ENCODE data around the gene MYO16.

MYO16 gene

DNA sequence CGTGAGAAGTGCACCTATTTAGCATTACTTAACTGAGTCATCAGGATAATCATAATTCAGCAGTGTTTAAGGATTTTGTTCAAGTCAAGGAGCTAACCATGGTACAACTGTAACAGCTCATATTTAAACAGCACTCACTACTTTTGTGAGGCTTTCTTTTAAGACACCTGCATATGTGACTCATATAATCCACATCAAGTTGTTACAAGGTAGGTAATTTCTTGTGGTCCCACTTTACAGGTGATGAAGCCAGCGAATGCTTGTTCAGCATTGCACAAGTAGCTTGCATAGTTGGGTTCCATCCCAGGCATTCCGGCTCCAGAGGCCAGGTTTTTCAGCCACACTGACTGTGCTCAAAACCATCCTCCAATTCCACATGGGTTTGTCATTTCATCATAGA, 569.2 kb downstream of the MYO16 start:
- no peak overlapping the region for H3K27ac ChIP-seq
- no peak for TF ChIP-seq ZFX (IDR thresholded peaks at IDR 0.05)
- TF ChIP-seq, protein P1, sequence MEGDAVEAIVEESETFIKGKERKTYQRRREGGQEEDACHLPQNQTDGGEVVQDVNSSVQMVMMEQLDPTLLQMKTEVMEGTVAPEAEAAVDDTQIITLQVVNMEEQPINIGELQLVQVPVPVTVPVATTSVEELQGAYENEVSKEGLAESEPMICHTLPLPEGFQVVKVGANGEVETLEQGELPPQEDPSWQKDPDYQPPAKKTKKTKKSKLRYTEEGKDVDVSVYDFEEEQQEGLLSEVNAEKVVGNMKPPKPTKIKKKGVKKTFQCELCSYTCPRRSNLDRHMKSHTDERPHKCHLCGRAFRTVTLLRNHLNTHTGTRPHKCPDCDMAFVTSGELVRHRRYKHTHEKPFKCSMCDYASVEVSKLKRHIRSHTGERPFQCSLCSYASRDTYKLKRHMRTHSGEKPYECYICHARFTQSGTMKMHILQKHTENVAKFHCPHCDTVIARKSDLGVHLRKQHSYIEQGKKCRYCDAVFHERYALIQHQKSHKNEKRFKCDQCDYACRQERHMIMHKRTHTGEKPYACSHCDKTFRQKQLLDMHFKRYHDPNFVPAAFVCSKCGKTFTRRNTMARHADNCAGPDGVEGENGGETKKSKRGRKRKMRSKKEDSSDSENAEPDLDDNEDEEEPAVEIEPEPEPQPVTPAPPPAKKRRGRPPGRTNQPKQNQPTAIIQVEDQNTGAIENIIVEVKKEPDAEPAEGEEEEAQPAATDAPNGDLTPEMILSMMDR (conservative IDR thresholded peaks at IDR 0.05): no peak

DNA sequence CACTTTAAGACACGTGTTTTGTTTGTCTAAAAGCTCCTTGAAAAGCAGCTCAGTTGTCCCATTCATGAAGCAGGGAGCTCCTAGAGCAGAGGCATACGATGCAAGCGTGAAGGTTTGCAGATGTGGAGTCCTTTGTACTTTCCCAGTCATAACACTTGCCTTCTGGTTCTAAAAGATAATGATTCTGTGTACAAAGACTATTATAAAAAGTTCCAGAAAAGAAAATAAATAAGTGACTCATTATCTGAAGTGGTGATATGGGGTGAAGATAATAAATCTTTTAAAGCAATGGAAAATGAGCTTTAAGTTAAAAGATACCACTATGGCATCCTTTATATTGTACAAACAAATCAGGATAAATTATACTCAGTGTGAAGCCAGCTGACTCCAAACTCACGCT, 569.9 kb downstream of the MYO16 start:
- H3K27ac ChIP-seq: no peak overlapping the region
- no peak for TF ChIP-seq ZFX (IDR thresholded peaks at IDR 0.05)
- TF ChIP-seq, protein P1 (conservative IDR thresholded peaks at IDR 0.05): no peak

DNA sequence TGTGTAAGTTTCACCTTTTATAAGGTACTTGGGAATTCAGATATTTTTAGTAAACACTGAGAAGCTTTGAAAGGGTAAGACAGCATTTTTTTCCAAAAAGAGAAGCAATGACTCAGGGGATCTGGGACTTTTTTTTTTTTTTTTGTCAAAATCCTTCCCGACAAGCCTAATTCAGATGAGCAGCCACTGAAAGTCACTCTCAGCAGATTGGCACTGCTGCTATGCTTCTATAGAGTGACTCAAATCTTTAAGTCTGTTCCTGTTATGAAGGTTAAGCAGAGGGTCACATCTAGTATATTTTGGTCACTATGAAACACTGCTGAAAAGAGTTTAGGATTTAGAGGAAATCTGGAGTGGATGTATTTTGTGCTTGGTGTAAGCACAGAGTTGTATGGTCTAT, 571.1 kb downstream of the MYO16 start:
- no peak for TF ChIP-seq ZFX (IDR thresholded peaks at IDR 0.05)
- TF ChIP-seq, protein P1 (conservative IDR thresholded peaks at IDR 0.05): no peak
- H3K27ac ChIP-seq: no peak overlapping the region

- no peak for TF ChIP-seq ZFX (IDR thresholded peaks at IDR 0.05)
- TF ChIP-seq, protein P1 (conservative IDR thresholded peaks at IDR 0.05): no peak
- H3K27ac ChIP-seq: no peak overlapping the region
Observed at GRCh38 chr13:109203587-109203986, 574.2 kb downstream of the MYO16 start.

DNA sequence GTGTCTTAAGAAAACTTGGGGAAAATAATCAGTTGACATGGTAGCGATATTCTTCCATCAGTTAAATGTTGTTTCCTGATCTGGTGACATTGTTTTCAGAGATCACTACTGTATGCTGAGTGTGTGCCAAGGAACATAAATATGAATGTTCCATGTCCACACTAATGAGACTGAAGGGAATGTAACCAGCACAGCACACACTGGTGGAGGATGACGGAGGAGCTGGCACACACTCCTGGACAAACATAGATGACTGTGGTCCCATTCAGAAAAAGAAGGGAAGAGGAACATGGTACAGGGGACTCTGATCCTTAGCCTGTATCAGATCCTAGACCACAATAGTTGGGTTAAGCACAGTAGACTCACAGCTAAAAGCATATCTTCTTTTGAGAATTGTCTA, 574.8 kb downstream of the MYO16 start:
- H3K27ac ChIP-seq: no peak overlapping the region
- TF ChIP-seq ZFX (IDR thresholded peaks at IDR 0.05): no peak
- TF ChIP-seq, protein P1 (conservative IDR thresholded peaks at IDR 0.05): no peak

DNA sequence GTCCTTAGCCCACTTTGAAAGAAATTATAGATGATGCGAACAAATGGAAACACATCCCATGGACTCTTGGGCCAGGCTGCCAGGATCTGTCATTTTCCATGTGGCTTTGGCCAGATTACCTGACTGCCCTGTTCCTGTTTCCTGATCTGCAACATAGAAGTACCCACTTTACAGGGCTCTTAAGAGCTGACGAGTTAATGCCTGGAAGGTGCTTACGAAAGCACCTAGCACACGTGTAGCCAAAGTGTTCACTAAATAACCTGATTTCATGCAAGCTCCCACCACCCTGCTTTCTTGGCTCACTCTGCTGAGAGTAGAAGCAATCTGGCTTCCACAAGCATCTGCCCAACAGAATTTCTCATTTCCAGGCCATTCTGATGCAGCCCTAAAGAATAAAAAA, 575.2 kb downstream of the MYO16 start:
- no peak for TF ChIP-seq ZFX (IDR thresholded peaks at IDR 0.05)
- TF ChIP-seq, protein P1 (conservative IDR thresholded peaks at IDR 0.05): no peak
- H3K27ac ChIP-seq: no peak overlapping the region

DNA sequence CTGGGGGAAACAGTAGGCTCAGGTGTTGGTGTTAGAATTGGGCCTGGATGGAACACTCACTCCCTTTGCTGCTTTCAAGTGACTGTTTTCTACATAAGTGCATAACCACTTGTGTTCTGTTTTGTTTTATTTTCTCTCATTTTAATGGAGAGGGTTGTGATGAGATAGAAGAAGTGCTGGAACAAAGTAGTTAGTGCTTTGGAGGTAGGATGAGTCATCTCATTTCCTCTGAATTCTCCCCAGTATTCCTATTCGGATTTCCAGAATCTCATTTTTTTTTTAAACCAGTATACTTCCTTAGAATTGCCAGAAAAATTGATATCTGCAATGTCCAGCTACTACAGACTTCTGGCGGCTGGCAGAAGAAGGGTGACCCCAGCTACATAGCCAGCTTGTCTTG, 575.9 kb downstream of the MYO16 start:
- TF ChIP-seq, protein P1 (conservative IDR thresholded peaks at IDR 0.05): no peak
- no peak for TF ChIP-seq ZFX (IDR thresholded peaks at IDR 0.05)
- H3K27ac ChIP-seq: no peak overlapping the region

Measured in C4-2B (cell line).